Kidney (tissue), 14 donors: ENCODE data around the gene MAP3K6. TPM values are rescaled to one million over a fixed set of nuclear protein-coding genes. Genes with fewer than 3 reads are reported as not detected.

Experiments
- DNase-seq, 5 donors: peaks; one replicate each; pipeline ENCODE4 v3.0.0-alpha.2; 2013 to 2020
- FAIRE-seq: peaks from 2 replicates; lab custom pipeline; 2012; peaks lifted over from hg19 to GRCh38; lab: Jason Lieb, UNC
- H3K27ac ChIP-seq, 2 donors: one replicate each; pipeline ENCODE4 v1.7.0; 2013; ENCODE audit warnings: low read depth in 2 of 2, low read length in 2 of 2, inconsistent platforms in 1 of 2
- H3K27me3 ChIP-seq: one replicate; pipeline ENCODE4 v1.7.1; 2013; ENCODE audit warnings: low read length, inconsistent platforms; ENCODE audit not compliant: control insufficient read depth, insufficient read depth
- H3K36me3 ChIP-seq, 3 donors: one replicate each; pipeline versions ENCODE4 v1.7.0 to v1.7.1; 2013; ENCODE audit warnings: low read length in 3 of 3, control low read depth in 1 of 3, inconsistent platforms in 1 of 3; ENCODE audit not compliant: insufficient read depth in 3 of 3, control insufficient read depth in 2 of 3
- H3K4me1 ChIP-seq, 3 donors: one replicate each; pipeline versions ENCODE4 v1.7.0 to v1.7.1; 2013; ENCODE audit warnings: low read length in 3 of 3, inconsistent platforms in 1 of 3, low read depth in 1 of 3; ENCODE audit not compliant: control insufficient read depth in 2 of 3, insufficient read depth in 2 of 3
- H3K4me3 ChIP-seq, 3 donors: one replicate each; pipeline versions ENCODE4 v1.7.0 to v1.8.1; 2013; ENCODE audit warnings: low read length in 3 of 3, control low read depth in 1 of 3, inconsistent platforms in 1 of 3
- H3K9ac ChIP-seq, 3 donors: one replicate each; pipeline versions ENCODE4 v1.7.0 to v1.7.1; 2013; ENCODE audit warnings: low read length in 3 of 3, control low read depth in 1 of 3, inconsistent platforms in 1 of 3
- H3K9me3 ChIP-seq, 3 donors: one replicate each; pipeline versions ENCODE4 v1.7.0 to v1.7.1; 2013; ENCODE audit warnings: low read length in 3 of 3, control low read depth in 1 of 3, inconsistent platforms in 1 of 3; ENCODE audit not compliant: control insufficient read depth in 2 of 3, insufficient read depth in 1 of 3
- intact Hi-C: fragments of 100-400 bp; cut with DNase I; formaldehyde crosslinking; loops from one replicate; pipeline ENCODE4 v1.11.1; 2022
- polyA plus RNA-seq: library from polyadenylated mRNA; stranded (reverse); fragments of 350-450 nt; fragmentation: Illumina TruSeq; extraction: RNeasy Lipid Tissue Mini Kit (QIAGEN cat#74804); gene quantifications from one replicate; pipeline ENCODE4 v1.2.3, GENCODE V29; 2014; ENCODE audit warnings: low read depth, low replicate concordance; ENCODE audit not compliant: insufficient read depth
- total RNA-seq: library from RNA; stranded (reverse); fragmentation: NEBNext Ultra II Directional; extraction: Animal tissue kit (Norgen Biotek cat#: 25700); gene quantifications from one replicate; pipeline ENCODE4 v1.2.1, GENCODE V29; 2021
- TF ChIP-seq, protein P1 (sequence below): IDR thresholded peaks from 3 replicates; pipeline ENCODE4 v1.5.1; 2012; ENCODE audit warnings: mild to moderate bottlenecking, moderate library complexity, borderline replicate concordance; ENCODE audit not compliant: insufficient read depth; ENCODE audit errors: extremely low read depth
- donor health status: control.
- donor health status: control.
- donor health status: control.
- donor health status: control.
- donor health status: control.
- donor health status: DM: yes; HTN: yes; CAD: no.
- donor health status: Normal renal cell carcinoma (clear cell type).

MAP3K6 gene
- total and polyA plus RNA-seq, 2 donors from 2014 or later: 59.7 to 86.7 TPM

DNA sequence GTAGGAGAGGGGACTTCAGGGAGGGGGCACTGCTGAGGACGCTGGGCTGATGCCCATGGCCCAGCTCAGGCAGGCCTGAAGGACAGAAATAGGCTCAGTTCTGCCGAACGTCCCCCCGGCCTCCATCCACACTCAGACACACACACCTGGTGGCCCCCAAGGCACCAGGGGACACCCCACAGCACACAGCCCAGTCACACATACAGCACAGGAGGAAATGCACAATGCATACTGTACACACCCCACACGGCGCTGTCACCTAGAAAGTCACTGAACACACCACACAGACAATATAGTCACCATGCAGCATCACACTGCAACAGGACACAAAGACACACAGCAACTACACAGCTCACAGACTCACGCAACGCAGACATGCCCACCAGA, 24.4 kb downstream of the MAP3K6 start:
- TF ChIP-seq, protein P1, sequence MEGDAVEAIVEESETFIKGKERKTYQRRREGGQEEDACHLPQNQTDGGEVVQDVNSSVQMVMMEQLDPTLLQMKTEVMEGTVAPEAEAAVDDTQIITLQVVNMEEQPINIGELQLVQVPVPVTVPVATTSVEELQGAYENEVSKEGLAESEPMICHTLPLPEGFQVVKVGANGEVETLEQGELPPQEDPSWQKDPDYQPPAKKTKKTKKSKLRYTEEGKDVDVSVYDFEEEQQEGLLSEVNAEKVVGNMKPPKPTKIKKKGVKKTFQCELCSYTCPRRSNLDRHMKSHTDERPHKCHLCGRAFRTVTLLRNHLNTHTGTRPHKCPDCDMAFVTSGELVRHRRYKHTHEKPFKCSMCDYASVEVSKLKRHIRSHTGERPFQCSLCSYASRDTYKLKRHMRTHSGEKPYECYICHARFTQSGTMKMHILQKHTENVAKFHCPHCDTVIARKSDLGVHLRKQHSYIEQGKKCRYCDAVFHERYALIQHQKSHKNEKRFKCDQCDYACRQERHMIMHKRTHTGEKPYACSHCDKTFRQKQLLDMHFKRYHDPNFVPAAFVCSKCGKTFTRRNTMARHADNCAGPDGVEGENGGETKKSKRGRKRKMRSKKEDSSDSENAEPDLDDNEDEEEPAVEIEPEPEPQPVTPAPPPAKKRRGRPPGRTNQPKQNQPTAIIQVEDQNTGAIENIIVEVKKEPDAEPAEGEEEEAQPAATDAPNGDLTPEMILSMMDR: no peak
- Histone ChIP-seq H3K27ac (no peak overlapping the region), H3K4me3 (peak overlapping the region in 2 of 3 donors; percentile 28 to 40), H3K27me3 (no peaks in the 10 kb centered on the region), H3K9ac (no peak overlapping the region), H3K9me3 (no peaks in the 10 kb centered on the region), H3K36me3 (no peaks in the 10 kb centered on the region), H3K4me1 (peaks cover 0 to 2% (median 0%) of the 10 kb centered on the region in 3 donors)
- DNase-seq (peak in 2 of 5 donors; percentile 38 to 46), FAIRE-seq (no peak)
- intact Hi-C loops: no loop called here

DNA sequence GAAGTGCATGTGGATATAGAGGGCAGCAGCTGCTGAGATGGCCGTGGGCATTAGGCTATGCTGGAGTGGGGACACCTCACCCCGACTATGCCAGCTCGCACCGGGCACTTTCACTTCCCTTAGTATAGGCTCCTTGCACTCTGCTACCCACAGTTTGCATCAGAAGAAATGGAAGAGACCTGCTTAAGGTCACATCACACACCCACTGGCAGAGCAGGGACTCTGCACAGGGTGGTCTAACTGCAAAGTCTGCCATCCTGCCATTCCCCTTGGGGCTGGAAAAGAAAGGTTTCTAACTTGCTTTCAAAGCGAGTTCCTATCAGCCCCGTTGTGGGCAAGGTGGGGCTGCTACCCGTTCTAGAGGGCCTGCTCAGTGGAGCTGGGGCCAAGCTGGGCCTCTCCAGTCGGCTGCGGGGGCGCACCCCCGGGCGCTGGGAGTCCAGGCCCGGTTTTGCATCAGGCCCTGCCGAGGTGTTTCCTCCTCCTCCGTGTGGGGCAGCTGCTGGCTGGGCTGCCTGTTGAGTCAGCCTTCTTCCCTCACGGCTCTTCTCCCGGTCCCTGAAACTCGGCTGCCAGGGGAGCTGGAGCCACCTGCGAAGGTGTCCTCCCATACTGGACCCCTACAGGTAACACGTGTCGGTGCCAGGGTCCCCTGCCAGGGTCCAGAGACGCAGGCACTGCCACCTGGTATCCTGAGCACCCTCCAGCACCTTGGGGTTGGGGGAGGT, 25.1 kb downstream of the MAP3K6 start, which contains the start of gene SYTL1:
SYTL1 (plus strand) TSS at position 498 of the 728 bp plus-strand sequence. CDS start 3,313 bp downstream, outside the sequence.
- TF ChIP-seq, protein P1: peak; percentile 0
- intact Hi-C loops: no loop called here
- Histone ChIP-seq H3K4me3 (peak within 1 kb of the TSS in 2 of 3 donors; percentile 34 to 40), H3K9me3 (no peaks in the 10 kb centered on the region), H3K36me3 (peaks cover 0 to 2% (median 0%) of the 10 kb centered on the region in 3 donors), H3K4me1 (peaks cover 0 to 2% (median 0%) of the 10 kb centered on the region in 3 donors), H3K9ac (peak within 1 kb of the TSS in 1 of 3 donors; percentile 56), H3K27ac (no peak within 1 kb of the TSS), H3K27me3 (no peaks in the 10 kb centered on the region)
- DNase-seq (peak; percentile 69 to 85 (median 78)), FAIRE-seq (no peak)

DNA sequence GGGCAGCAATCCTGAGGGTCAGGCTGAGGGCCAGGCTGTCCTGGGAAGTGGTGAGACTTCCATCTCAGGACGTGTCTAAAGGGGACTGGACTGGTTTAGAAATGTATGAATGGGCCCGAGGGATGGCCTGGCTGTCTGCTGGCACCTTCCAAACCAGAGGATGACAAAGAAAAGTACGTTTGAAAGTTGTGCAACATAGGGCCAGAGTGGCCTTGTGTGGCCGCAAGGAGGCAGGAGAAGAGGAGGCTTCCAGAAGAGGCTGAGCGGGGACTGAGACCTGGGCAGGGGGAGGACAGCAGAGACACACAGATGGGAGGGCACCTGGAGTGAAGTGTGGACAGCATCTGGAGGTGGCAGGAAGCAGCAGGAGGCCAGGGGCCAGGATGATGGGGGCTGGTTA, 27.5 kb downstream of the MAP3K6 start:
- intact Hi-C loops: no loop called here
- no peaks in the 10 kb centered on the region for H3K27me3 ChIP-seq
- TF ChIP-seq, protein P1: no peak
- no peak overlapping the region for H3K27ac ChIP-seq
- FAIRE-seq (no peak), DNase-seq (peak in 1 of 5 donors; percentile 49)
- H3K4me1 ChIP-seq: peaks cover 0 to 2% (median 0%) of the 10 kb centered on the region in 3 donors
- H3K9ac ChIP-seq: no peak overlapping the region
- H3K9me3 ChIP-seq: no peaks in the 10 kb centered on the region
- H3K36me3 ChIP-seq: peaks cover 0 to 13% (median 11%) of the 10 kb centered on the region in 3 donors
- H3K4me3 ChIP-seq: no peak overlapping the region
